Kidney (tissue), 14 donors: ENCODE data around the gene CTXND1. TPM values are rescaled to one million over a fixed set of nuclear protein-coding genes. Genes with fewer than 3 reads are reported as not detected.

Experiments
- DNase-seq, 5 donors: peaks; one replicate each; pipeline ENCODE4 v3.0.0-alpha.2; 2013 to 2020
- FAIRE-seq: peaks from 2 replicates; lab custom pipeline; 2012; peaks lifted over from hg19 to GRCh38; lab: Jason Lieb, UNC
- H3K27ac ChIP-seq, 2 donors: one replicate each; pipeline ENCODE4 v1.7.0; 2013; ENCODE audit warnings: low read depth in 2 of 2, low read length in 2 of 2, inconsistent platforms in 1 of 2
- H3K27me3 ChIP-seq: one replicate; pipeline ENCODE4 v1.7.1; 2013; ENCODE audit warnings: low read length, inconsistent platforms; ENCODE audit not compliant: control insufficient read depth, insufficient read depth
- H3K36me3 ChIP-seq, 3 donors: one replicate each; pipeline versions ENCODE4 v1.7.0 to v1.7.1; 2013; ENCODE audit warnings: low read length in 3 of 3, control low read depth in 1 of 3, inconsistent platforms in 1 of 3; ENCODE audit not compliant: insufficient read depth in 3 of 3, control insufficient read depth in 2 of 3
- H3K4me1 ChIP-seq, 3 donors: one replicate each; pipeline versions ENCODE4 v1.7.0 to v1.7.1; 2013; ENCODE audit warnings: low read length in 3 of 3, inconsistent platforms in 1 of 3, low read depth in 1 of 3; ENCODE audit not compliant: control insufficient read depth in 2 of 3, insufficient read depth in 2 of 3
- H3K4me3 ChIP-seq, 3 donors: one replicate each; pipeline versions ENCODE4 v1.7.0 to v1.8.1; 2013; ENCODE audit warnings: low read length in 3 of 3, control low read depth in 1 of 3, inconsistent platforms in 1 of 3
- H3K9ac ChIP-seq, 3 donors: one replicate each; pipeline versions ENCODE4 v1.7.0 to v1.7.1; 2013; ENCODE audit warnings: low read length in 3 of 3, control low read depth in 1 of 3, inconsistent platforms in 1 of 3
- H3K9me3 ChIP-seq, 3 donors: one replicate each; pipeline versions ENCODE4 v1.7.0 to v1.7.1; 2013; ENCODE audit warnings: low read length in 3 of 3, control low read depth in 1 of 3, inconsistent platforms in 1 of 3; ENCODE audit not compliant: control insufficient read depth in 2 of 3, insufficient read depth in 1 of 3
- CTCF ChIP-seq: IDR thresholded peaks from 3 replicates; pipeline ENCODE4 v1.5.1; 2012; ENCODE audit warnings: mild to moderate bottlenecking, moderate library complexity, borderline replicate concordance; ENCODE audit not compliant: insufficient read depth; ENCODE audit errors: extremely low read depth
- intact Hi-C: fragments of 100-400 bp; cut with DNase I; formaldehyde crosslinking; loops from one replicate; pipeline ENCODE4 v1.11.1; 2022
- polyA plus RNA-seq: library from polyadenylated mRNA; stranded (reverse); fragments of 350-450 nt; fragmentation: Illumina TruSeq; extraction: RNeasy Lipid Tissue Mini Kit (QIAGEN cat#74804); gene quantifications from one replicate; pipeline ENCODE4 v1.2.3, GENCODE V29; 2014; ENCODE audit warnings: low read depth, low replicate concordance; ENCODE audit not compliant: insufficient read depth
- total RNA-seq: library from RNA; stranded (reverse); fragmentation: NEBNext Ultra II Directional; extraction: Animal tissue kit (Norgen Biotek cat#: 25700); gene quantifications from one replicate; pipeline ENCODE4 v1.2.1, GENCODE V29; 2021
- donor health status: control.
- donor health status: control.
- donor health status: control.
- donor health status: control.
- donor health status: control.
- donor health status: DM: yes; HTN: yes; CAD: no.
- donor health status: Normal renal cell carcinoma (clear cell type).

The CTXND1 gene
- total and polyA plus RNA-seq, 2 donors from 2014 or later: 2.2 to 2.8 TPM

GRCh38 chr15:80191897-80192595 lies 60.0 kb downstream of the CTXND1 start:
- DNase-seq (no peak), FAIRE-seq (no peak)
- no peak for TF ChIP-seq CTCF
- H3K36me3 ChIP-seq: peaks cover 0 to 3% (median 2%) of the 10 kb centered on the region in 3 donors
- no peak overlapping the region for H3K4me3 ChIP-seq
- H3K27me3 ChIP-seq: no peaks in the 10 kb centered on the region
- H3K9me3 ChIP-seq: no peaks in the 10 kb centered on the region
- no peaks in the 10 kb centered on the region for H3K4me1 ChIP-seq
- intact Hi-C loops: no loop called here
- H3K27ac ChIP-seq: no peak overlapping the region
- H3K9ac ChIP-seq: no peak overlapping the region

GRCh38 chr15:80191198-80191597 lies 60.8 kb downstream of the CTXND1 start:
- no peak for DNase-seq
- Histone ChIP-seq H3K9me3 (no peaks in the 10 kb centered on the region), H3K36me3 (peaks cover 0 to 11% (median 9%) of the 10 kb centered on the region in 3 donors), H3K4me1 (no peaks in the 10 kb centered on the region), H3K4me3 (no peak overlapping the region), H3K27me3 (no peaks in the 10 kb centered on the region), H3K27ac (no peak overlapping the region), H3K9ac (no peak overlapping the region)
- no peak for FAIRE-seq
- TF ChIP-seq CTCF: no peak
- intact Hi-C loops: no loop called here

GRCh38 chr15:80188251-80188650 lies 63.8 kb downstream of the CTXND1 start:
- Histone ChIP-seq H3K27me3 (no peaks in the 10 kb centered on the region), H3K27ac (no peak overlapping the region), H3K9me3 (no peaks in the 10 kb centered on the region), H3K9ac (no peak overlapping the region), H3K4me3 (no peak overlapping the region), H3K36me3 (peaks cover 0 to 34% (median 17%) of the 10 kb centered on the region in 3 donors), H3K4me1 (no peaks in the 10 kb centered on the region)
- FAIRE-seq: no peak
- TF ChIP-seq CTCF: no peak
- no peak for DNase-seq
- intact Hi-C loops: no loop called here

GRCh38 chr15:80186597-80186996 lies 65.4 kb downstream of the CTXND1 start:
- TF ChIP-seq CTCF: no peak
- no peak overlapping the region for H3K4me3 ChIP-seq
- no peak overlapping the region for H3K9ac ChIP-seq
- no peak for FAIRE-seq
- H3K27ac ChIP-seq: no peak overlapping the region
- DNase-seq: no peak
- H3K9me3 ChIP-seq: no peaks in the 10 kb centered on the region
- intact Hi-C loops: no loop called here
- no peaks in the 10 kb centered on the region for H3K27me3 ChIP-seq
- peaks cover 0 to 49% (median 22%) of the 10 kb centered on the region in 3 donors for H3K36me3 ChIP-seq
- no peaks in the 10 kb centered on the region for H3K4me1 ChIP-seq
